CD4-positive, alpha-beta memory T cell (primary cell): Measurements from ENCODE around the gene NCAN. TPM values are rescaled to one million over a fixed set of nuclear protein-coding genes. Genes with fewer than 3 reads are reported as not detected.

ENCODE experiments used
- CTCF ChIA-PET: fragments of 350-600 bp; sonication (Branson Sonifier 250); formaldehyde crosslinking; loops from one replicate; lab custom pipeline; 2021; ENCODE audit warnings: inconsistent platforms; ENCODE audit not compliant: partially characterized antibody; lab: Charles Lee
- POLR2A ChIA-PET: fragments of 350-600 bp; sonication (Branson Sonifier 250); formaldehyde crosslinking; loops from one replicate; lab custom pipeline; 2021; ENCODE audit not compliant: partially characterized antibody; lab: Charles Lee
- DNase-seq, 5 donors: peaks; one replicate each; pipeline versions ENCODE4 v3.0.0 to v3.0.0-alpha.2; 2020 to 2022; ENCODE audit warnings: mixed read lengths in 1 of 5
- H3K27ac ChIP-seq: one replicate; pipeline ENCODE4 v1.7.0; 2013; ENCODE audit warnings: low read depth, low read length
- H3K27me3 ChIP-seq: 2 replicates; pipeline ENCODE4 v1.7.0; 2013; ENCODE audit warnings: mild to moderate bottlenecking, low read length, moderate library complexity; ENCODE audit not compliant: insufficient read depth
- H3K36me3 ChIP-seq: 2 replicates; pipeline ENCODE4 v1.7.0; 2013; ENCODE audit warnings: mild to moderate bottlenecking, low read length, moderate library complexity; ENCODE audit not compliant: insufficient read depth
- H3K4me1 ChIP-seq: 2 replicates; pipeline ENCODE4 v1.7.0; 2013; ENCODE audit warnings: mild to moderate bottlenecking, low read length, moderate library complexity; ENCODE audit not compliant: insufficient read depth
- H3K4me3 ChIP-seq, 2 donors: one replicate each; pipeline ENCODE4 v1.7.0; 2013; ENCODE audit warnings: low read length in 2 of 2, mild to moderate bottlenecking in 1 of 2
- H3K9me3 ChIP-seq, 2 donors: one replicate each; pipeline ENCODE4 v1.7.0; 2013; ENCODE audit warnings: low read length in 2 of 2, control low read depth in 1 of 2; ENCODE audit not compliant: control insufficient read depth in 1 of 2
- H3K27ac Mint-ChIP-seq, 7 donors: one replicate each; pipeline ENCODE4 v1.8.0; 2020 to 2021; ENCODE audit warnings: mixed read lengths in 7 of 7, mild to moderate bottlenecking in 6 of 7, inconsistent platforms in 3 of 7, moderate library complexity in 3 of 7
- H3K27me3 Mint-ChIP-seq, 2 donors: one replicate each; pipeline ENCODE4 v1.8.0; 2020 to 2021; ENCODE audit warnings: mixed read lengths in 2 of 2
- H3K36me3 Mint-ChIP-seq, 2 donors: one replicate each; pipeline ENCODE4 v1.8.0; 2020 to 2021; ENCODE audit warnings: mixed read lengths in 2 of 2, inconsistent platforms in 1 of 2, mild to moderate bottlenecking in 1 of 2
- H3K4me1 Mint-ChIP-seq, 4 donors: one replicate each; pipeline ENCODE4 v1.8.0; 2020 to 2021; ENCODE audit warnings: mixed read lengths in 4 of 4, mild to moderate bottlenecking in 1 of 4
- H3K4me3 Mint-ChIP-seq, 8 donors: one replicate each; pipeline ENCODE4 v1.8.0; 2020 to 2021; ENCODE audit warnings: mixed read lengths in 8 of 8, mild to moderate bottlenecking in 7 of 8, moderate library complexity in 6 of 8, inconsistent platforms in 3 of 8
- H3K9me3 Mint-ChIP-seq, 8 donors: one replicate each; pipeline ENCODE4 v1.8.0; 2020 to 2021; ENCODE audit warnings: mixed read lengths in 8 of 8, mild to moderate bottlenecking in 5 of 8, inconsistent platforms in 3 of 8, moderate library complexity in 1 of 8
- intact Hi-C: fragments of 100-400 bp; cut with micrococcal nuclease; formaldehyde crosslinking; loops from one replicate; pipeline ENCODE4 v1.15.1; 2023
- polyA plus RNA-seq, 2 donors: library from polyadenylated mRNA; unstranded; fragments of 300-500 nt; fragmentation: Illumina TruSeq; gene quantifications; one replicate each; pipeline ENCODE4 v1.2.3, GENCODE V29; 2021
- total RNA-seq, 2 experiments: library from RNA; stranded (reverse); gene quantifications; one replicate each; pipeline ENCODE4 v1.2.3, GENCODE V29; 2021

NCAN gene
- total and polyA plus RNA-seq, 4 experiments from 2014 or later = not detected

- POLR2A ChIA-PET = no interaction called here
- intact Hi-C loops = no loop called here
- Mint-ChIP-seq H3K9me3 (peaks cover 0 to 7% (median under 1%) of the 10 kb centered on the region in 8 donors), H3K36me3 (no peaks in the 10 kb centered on the region), H3K27me3 (peaks cover 44 to 46% of the 10 kb centered on the region in 2 donors), H3K4me1 (peaks cover 4 to 10% (median 6%) of the 10 kb centered on the region in 4 donors), H3K4me3 (no peak overlapping the region), H3K27ac (no peak overlapping the region)
- Histone ChIP-seq H3K27me3 (peaks cover 4% of the 10 kb centered on the region), H3K4me3 (no peak overlapping the region), H3K36me3 (no peaks in the 10 kb centered on the region), H3K4me1 (no peaks in the 10 kb centered on the region), H3K9me3 (no peaks in the 10 kb centered on the region), H3K27ac (no peak overlapping the region)
- CTCF ChIA-PET = no interaction called here
- DNase-seq = no peak
These were observed 48.0 kb downstream of the NCAN start for GRCh38 chr19:19259741-19260140.

GRCh38 chr19:19260417-19261214, 48.9 kb downstream of the NCAN start:
- CTCF ChIA-PET = no interaction called here

GRCh38 chr19:19261350-19262189, 49.8 kb downstream of the NCAN start:
- intact Hi-C loops = no loop called here
- H3K36me3 Mint-ChIP-seq = no peaks in the 10 kb centered on the region
- H3K27ac Mint-ChIP-seq = no peak overlapping the region
- H3K9me3 Mint-ChIP-seq = peaks cover 0 to 6% (median under 1%) of the 10 kb centered on the region in 8 donors
- no peaks in the 10 kb centered on the region for H3K36me3 ChIP-seq
- peaks cover 4% of the 10 kb centered on the region for H3K27me3 ChIP-seq
- H3K27me3 Mint-ChIP-seq = peaks cover 39 to 41% of the 10 kb centered on the region in 2 donors
- ChIA-PET POLR2A (no interaction called here), CTCF (no interaction called here)
- no peaks in the 10 kb centered on the region for H3K9me3 ChIP-seq
- H3K4me1 ChIP-seq = no peaks in the 10 kb centered on the region
- no peak overlapping the region for H3K27ac ChIP-seq
- peak overlapping the region in 2 of 8 donors; percentile 46 to 73 for H3K4me3 Mint-ChIP-seq
- no peak overlapping the region for H3K4me3 ChIP-seq
- peaks cover 4 to 10% (median 6%) of the 10 kb centered on the region in 4 donors for H3K4me1 Mint-ChIP-seq
- no peak for DNase-seq

More at GRCh38 chr19:19260417-19261214, 48.9 kb downstream of the NCAN start:
- Histone ChIP-seq H3K4me3 (no peak overlapping the region), H3K36me3 (no peaks in the 10 kb centered on the region), H3K27me3 (peaks cover 4% of the 10 kb centered on the region), H3K9me3 (no peaks in the 10 kb centered on the region), H3K4me1 (no peaks in the 10 kb centered on the region), H3K27ac (no peak overlapping the region)
- intact Hi-C loops = no loop called here
- Mint-ChIP-seq H3K36me3 (no peaks in the 10 kb centered on the region), H3K9me3 (peaks cover 0 to 7% (median under 1%) of the 10 kb centered on the region in 8 donors), H3K27me3 (peaks cover 44% of the 10 kb centered on the region in 2 donors), H3K27ac (no peak overlapping the region), H3K4me3 (peak overlapping the region in 4 of 8 donors; percentile 27 to 38 (median 32)), H3K4me1 (peaks cover 4 to 10% (median 6%) of the 10 kb centered on the region in 4 donors)
- no peak for DNase-seq
- POLR2A ChIA-PET = no interaction called here

DNA sequence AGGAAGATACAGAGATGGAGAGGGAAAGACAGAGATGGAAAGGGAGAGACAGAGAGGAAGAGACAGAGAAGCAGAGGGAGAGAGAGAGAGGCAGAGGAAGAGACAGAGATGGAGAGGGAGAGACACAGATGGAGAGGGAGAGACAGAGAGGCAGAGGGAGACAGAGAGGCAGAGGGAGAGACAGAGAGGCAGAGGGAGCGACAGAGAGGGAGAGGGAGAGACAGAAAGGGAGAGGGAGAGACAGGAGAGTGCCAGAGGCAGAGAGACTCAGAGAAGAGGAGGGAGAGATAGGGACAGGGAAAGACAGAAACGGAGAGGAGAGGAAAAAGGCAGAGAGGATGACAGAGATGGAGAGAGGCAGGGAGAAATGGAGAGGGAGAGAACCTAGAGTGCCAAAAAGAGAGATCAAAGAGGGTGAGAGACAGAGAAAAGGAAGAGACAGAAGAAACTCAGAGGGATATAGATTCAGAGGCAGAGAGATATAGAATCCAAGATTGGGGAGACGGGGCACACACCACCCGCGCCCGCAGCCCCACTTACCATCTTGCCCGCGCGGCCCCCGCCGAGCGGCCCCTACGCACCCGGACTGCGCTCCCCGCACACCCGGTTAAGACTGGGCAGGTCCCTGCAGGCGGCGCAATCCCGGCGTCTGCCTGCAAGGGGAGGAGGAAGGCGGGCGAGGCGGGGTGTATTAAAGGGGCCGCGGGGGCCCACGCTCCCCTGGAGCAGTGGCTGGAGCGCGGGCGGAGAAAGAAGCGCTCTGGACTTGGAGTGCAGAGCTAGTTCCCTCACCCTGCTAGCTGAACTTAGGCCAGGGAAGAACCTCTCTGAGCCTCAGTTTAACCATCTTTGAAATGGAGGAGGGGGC, 50.7 kb downstream of the NCAN start:
- POLR2A ChIA-PET = interaction anchor here (0.6 kb wide), 1 partner anchor 26 kb away, joined by 3 read pairs; no protein-coding TSS in a partner anchor
- H3K36me3 ChIP-seq = no peaks in the 10 kb centered on the region
- CTCF ChIA-PET = no interaction called here
- DNase-seq = no peak
- Mint-ChIP-seq H3K27me3 (peaks cover 35 to 36% of the 10 kb centered on the region in 2 donors), H3K36me3 (no peaks in the 10 kb centered on the region), H3K9me3 (peaks cover 0 to 5% (median under 1%) of the 10 kb centered on the region in 8 donors), H3K27ac (no peak overlapping the region), H3K4me3 (peak overlapping the region in 4 of 8 donors; percentile 7 to 73 (median 26)), H3K4me1 (peaks cover 4 to 10% (median 6%) of the 10 kb centered on the region in 4 donors)
- no peak overlapping the region for H3K27ac ChIP-seq
- no peaks in the 10 kb centered on the region for H3K9me3 ChIP-seq
- H3K27me3 ChIP-seq = peaks cover 4% of the 10 kb centered on the region
- intact Hi-C loops = no loop called here
- no peak overlapping the region for H3K4me3 ChIP-seq
- H3K4me1 ChIP-seq = no peaks in the 10 kb centered on the region

DNA sequence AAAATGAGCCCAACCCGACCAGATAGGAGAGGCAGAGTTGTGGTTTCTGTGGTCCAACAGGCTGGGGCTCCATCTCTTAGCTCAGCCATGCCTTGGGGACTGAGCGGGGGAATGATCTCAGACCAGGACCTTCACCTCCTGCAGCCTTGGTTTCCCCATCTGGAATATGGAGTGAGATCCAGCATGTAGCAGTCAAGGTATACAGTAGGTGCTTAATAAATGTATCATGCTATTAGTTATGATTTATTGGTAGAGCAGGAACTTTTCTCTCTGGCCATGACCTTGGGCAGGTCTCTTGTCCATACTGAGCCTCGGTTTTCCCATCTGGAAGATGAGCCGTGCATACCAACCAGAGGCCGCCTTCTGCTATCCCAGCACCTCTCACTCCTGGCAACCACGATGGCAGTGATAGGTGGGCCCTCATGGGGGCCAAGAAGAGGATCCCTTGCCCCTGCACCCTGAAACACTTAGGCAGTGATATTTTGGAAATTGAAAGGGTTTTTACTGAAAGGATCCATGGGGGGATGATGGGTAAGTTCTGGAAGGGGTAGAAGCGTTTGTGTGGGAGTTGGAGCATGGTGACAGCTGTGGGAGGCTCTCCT, 52.2 kb downstream of the NCAN start:
- H3K9me3 ChIP-seq = no peaks in the 10 kb centered on the region
- no peak overlapping the region for H3K4me3 Mint-ChIP-seq
- peaks cover 4 to 10% (median 6%) of the 10 kb centered on the region in 4 donors for H3K4me1 Mint-ChIP-seq
- H3K27ac Mint-ChIP-seq = no peak overlapping the region
- peaks cover 32 to 34% of the 10 kb centered on the region in 2 donors for H3K27me3 Mint-ChIP-seq
- H3K4me1 ChIP-seq = no peaks in the 10 kb centered on the region
- peaks cover 0 to 5% (median under 1%) of the 10 kb centered on the region in 8 donors for H3K9me3 Mint-ChIP-seq
- no peaks in the 10 kb centered on the region for H3K36me3 ChIP-seq
- intact Hi-C loops = no loop called here
- no peak for DNase-seq
- POLR2A ChIA-PET = no interaction called here
- no peak overlapping the region for H3K4me3 ChIP-seq
- peaks cover 4% of the 10 kb centered on the region for H3K27me3 ChIP-seq
- H3K27ac ChIP-seq = no peak overlapping the region
- H3K36me3 Mint-ChIP-seq = no peaks in the 10 kb centered on the region
- CTCF ChIA-PET = no interaction called here

DNA sequence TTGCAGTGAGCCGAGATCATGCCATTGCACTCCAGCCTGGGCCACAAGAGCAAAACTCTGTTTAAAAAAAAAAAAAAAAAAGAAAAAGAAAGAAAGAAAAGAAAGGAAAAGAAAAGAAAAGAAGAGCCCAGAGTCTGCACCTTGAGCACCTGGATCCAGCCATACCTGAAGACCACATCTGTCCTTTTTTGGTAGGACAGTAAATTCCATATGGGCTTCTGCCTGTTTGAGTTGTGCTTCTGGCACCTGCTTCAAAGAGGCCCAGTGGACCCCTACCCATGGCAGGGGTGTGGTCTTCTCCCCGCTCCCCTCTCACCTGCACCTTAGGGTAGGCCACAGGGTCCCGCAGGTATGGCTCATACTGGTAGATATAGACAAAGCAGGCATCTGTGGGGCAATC, 55.5 kb downstream of the NCAN start:
- Histone ChIP-seq H3K27me3 (no peaks in the 10 kb centered on the region), H3K27ac (no peak overlapping the region), H3K36me3 (no peaks in the 10 kb centered on the region), H3K4me1 (no peaks in the 10 kb centered on the region), H3K4me3 (no peak overlapping the region), H3K9me3 (no peaks in the 10 kb centered on the region)
- Mint-ChIP-seq H3K4me3 (no peak overlapping the region), H3K27me3 (peaks cover 11 to 15% of the 10 kb centered on the region in 2 donors), H3K36me3 (no peaks in the 10 kb centered on the region), H3K27ac (no peak overlapping the region), H3K4me1 (peaks cover 0 to 2% (median 1%) of the 10 kb centered on the region in 4 donors), H3K9me3 (no peaks in the 10 kb centered on the region)
- ChIA-PET POLR2A (no interaction called here), CTCF (no interaction called here)
- DNase-seq = no peak
- intact Hi-C loops = no loop called here
